Measurements from ENCODE around the gene DAP3. TPM values are rescaled to one million over a fixed set of nuclear protein-coding genes. Genes with fewer than 3 reads are reported as not detected.
"Not testable (repeated sequence)": the region's sequence is repeated elsewhere in the genome, so short reads cannot be mapped to it uniquely, and the experiment has no call there.

DAP3 gene
- total RNA-seq, 4 donors from 2014 or later, result 158 to 204 (median 186) TPM

GRCh38 chr1:155715777-155716176 lies 26.9 kb downstream of the DAP3 start:
- no peak for DNase-seq

GRCh38 chr1:155717041-155717440 lies 28.1 kb downstream of the DAP3 start:
- Histone ChIP-seq H3K4me3 (no peak overlapping the region), H3K27me3 (no peaks in the 10 kb centered on the region), H3K36me3 (peaks cover 0 to 34% of the 10 kb centered on the region in 2 donors), H3K9me3 (no peaks in the 10 kb centered on the region), H3K4me1 (peaks cover 0 to 6% of the 10 kb centered on the region in 2 donors), H3K27ac (no peak overlapping the region)
- no peak for TF ChIP-seq POLR2A (IDR thresholded peaks at IDR 0.05)
- no peak for TF ChIP-seq CTCF (IDR thresholded peaks at IDR 0.05 in 4 of 5, conservative IDR thresholded peaks at IDR 0.05 in 1 of 5)
- in situ Hi-C loops (cut with MboI; ENCODE audit: low sequenced_read_pairs in 4 of 4) (no loop called here), intact Hi-C loops (cut with DNase I; ENCODE audit: low total_unique reads) (no loop called here)
- ATAC-seq (no peak), DNase-seq (no peak)

More at GRCh38 chr1:155715777-155716176, 26.9 kb downstream of the DAP3 start:
- Histone ChIP-seq H3K9me3 (no peaks in the 10 kb centered on the region), H3K27ac (no peak overlapping the region), H3K27me3 (no peaks in the 10 kb centered on the region), H3K4me1 (peaks cover 0 to 10% of the 10 kb centered on the region in 2 donors), H3K4me3 (no peak overlapping the region), H3K36me3 (peaks cover 0 to 26% of the 10 kb centered on the region in 2 donors)
- intact Hi-C loops (cut with DNase I; ENCODE audit: low total_unique reads), result no loop called here
- no peak for ATAC-seq
- TF ChIP-seq POLR2A (IDR thresholded peaks at IDR 0.05) (no peak), CTCF (IDR thresholded peaks at IDR 0.05 in 4 of 5, conservative IDR thresholded peaks at IDR 0.05 in 1 of 5) (no peak)
- in situ Hi-C loops (cut with MboI; ENCODE audit: low sequenced_read_pairs in 4 of 4), result no loop called here

- intact Hi-C loops (cut with DNase I; ENCODE audit: low total_unique reads); H3K4me3 ChIP-seq: not testable (repeated sequence)
- peaks cover 0 to 38% of the 10 kb centered on the region in 2 donors for H3K36me3 ChIP-seq
Observed at GRCh38 chr1:155718524-155719115, 29.7 kb downstream of the DAP3 start.

GRCh38 chr1:155719703-155720102 lies 30.8 kb downstream of the DAP3 start:
- TF ChIP-seq POLR2A (IDR thresholded peaks at IDR 0.05), result no peak
- intact Hi-C loops (cut with DNase I; ENCODE audit: low total_unique reads), result no loop called here
- no peak overlapping the region for H3K4me3 ChIP-seq
- H3K9me3 ChIP-seq, result no peaks in the 10 kb centered on the region
- H3K4me1 ChIP-seq, result no peaks in the 10 kb centered on the region
- DNase-seq, result no peak
- no peak overlapping the region for H3K27ac ChIP-seq
- peaks cover 0 to 38% of the 10 kb centered on the region in 2 donors for H3K36me3 ChIP-seq
- in situ Hi-C loops (cut with MboI; ENCODE audit: low sequenced_read_pairs in 4 of 4), result no loop called here
- no peak for ATAC-seq
- no peaks in the 10 kb centered on the region for H3K27me3 ChIP-seq

More at GRCh38 chr1:155718524-155719115, 29.7 kb downstream of the DAP3 start:
- DNase-seq; H3K9me3 ChIP-seq; H3K4me1 ChIP-seq; ATAC-seq; in situ Hi-C loops (cut with MboI; ENCODE audit: low sequenced_read_pairs in 4 of 4); H3K27ac ChIP-seq; H3K27me3 ChIP-seq: not testable (repeated sequence)

- no peaks in the 10 kb centered on the region for H3K9me3 ChIP-seq
- H3K4me3 ChIP-seq, result no peak overlapping the region
- TF ChIP-seq CTCF (IDR thresholded peaks at IDR 0.05 in 4 of 5, conservative IDR thresholded peaks at IDR 0.05 in 1 of 5) (no peak), POLR2A (IDR thresholded peaks at IDR 0.05) (no peak)
- DNase-seq (no peak), ATAC-seq (no peak)
- no peaks in the 10 kb centered on the region for H3K4me1 ChIP-seq
- intact Hi-C loops (cut with DNase I; ENCODE audit: low total_unique reads), result no loop called here
- H3K27ac ChIP-seq, result no peak overlapping the region
- in situ Hi-C loops (cut with MboI; ENCODE audit: low sequenced_read_pairs in 4 of 4), result no loop called here
- peaks cover 0 to 64% of the 10 kb centered on the region in 2 donors for H3K36me3 ChIP-seq
- H3K27me3 ChIP-seq, result no peaks in the 10 kb centered on the region
Observed at GRCh38 chr1:155725142-155725541, 36.3 kb downstream of the DAP3 start.

Data from gastrocnemius medialis (tissue), 4 donors.